Activated CD4-positive, CD25-positive, alpha-beta regulatory T cell treated with anti-CD3 and anti-CD28 coated beads, Interleukin-2, amount 50 U/mL, for 72 hours (primary cell): ENCODE results near the gene MCC.

ENCODE experiments used
- DNase-seq: peaks from one replicate; pipeline ENCODE4 v3.0.0; 2021

The MCC gene

DNA sequence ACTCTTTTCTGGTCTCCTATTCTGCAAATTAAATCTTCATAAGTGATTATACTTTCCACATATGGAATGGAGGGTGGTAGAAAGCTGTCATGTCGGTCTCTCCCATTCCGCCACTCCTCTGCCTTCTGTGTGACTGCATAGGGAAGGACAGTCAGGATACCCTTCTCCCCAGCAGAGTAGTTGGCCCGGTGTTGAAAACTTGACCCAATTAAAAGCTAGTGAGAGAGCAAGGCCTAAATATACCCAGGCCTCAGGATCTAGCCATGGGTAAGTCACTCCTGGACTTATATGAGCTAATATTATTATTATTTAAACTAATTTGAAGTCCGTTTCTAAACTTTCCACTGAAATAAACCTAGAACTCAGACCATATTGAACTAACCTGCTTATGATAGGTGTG lies 248.2 kb downstream of the MCC start:
- DNase-seq: no peak

GRCh38 chr5:113237893-113238292 lies 250.4 kb downstream of the MCC start:
- no peak for DNase-seq

DNA sequence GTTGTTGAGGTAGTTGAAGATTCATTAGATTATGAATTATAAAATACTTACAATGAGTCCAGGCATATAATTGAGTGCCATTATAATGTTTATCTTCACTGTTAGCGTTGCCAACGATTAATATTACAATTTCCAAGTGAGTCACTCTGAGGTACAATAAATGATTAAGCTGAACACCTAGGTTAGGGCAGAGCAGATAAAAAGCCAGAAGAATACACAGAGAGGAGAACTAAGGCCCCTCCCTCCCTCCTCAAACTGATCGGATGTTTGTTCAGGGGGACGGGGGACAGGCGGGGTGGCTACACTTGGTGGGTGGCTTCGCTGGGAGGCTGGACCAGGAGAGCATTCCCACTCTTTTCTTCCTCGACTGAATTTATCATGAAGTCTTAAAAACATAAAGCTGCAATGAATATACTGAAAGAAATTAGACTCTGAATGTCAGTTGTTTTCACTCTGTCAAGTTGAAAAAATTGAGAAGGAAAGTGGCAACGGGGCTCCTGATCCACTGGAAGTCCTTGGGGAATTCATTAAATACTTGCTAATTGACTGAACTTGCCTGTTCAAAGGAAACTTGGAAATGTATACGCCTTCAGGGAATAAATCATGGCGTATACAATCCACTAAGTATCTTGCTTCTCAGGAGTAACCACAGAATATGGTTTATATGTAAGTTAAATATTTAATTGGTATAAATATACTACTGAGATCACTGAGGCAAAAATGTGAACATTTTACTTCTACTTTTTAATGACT lies 251.5 kb downstream of the MCC start:
- DNase-seq: no peak

- no peak for DNase-seq
Measured at GRCh38 chr5:113235884-113236283, 252.4 kb downstream of the MCC start.

DNA sequence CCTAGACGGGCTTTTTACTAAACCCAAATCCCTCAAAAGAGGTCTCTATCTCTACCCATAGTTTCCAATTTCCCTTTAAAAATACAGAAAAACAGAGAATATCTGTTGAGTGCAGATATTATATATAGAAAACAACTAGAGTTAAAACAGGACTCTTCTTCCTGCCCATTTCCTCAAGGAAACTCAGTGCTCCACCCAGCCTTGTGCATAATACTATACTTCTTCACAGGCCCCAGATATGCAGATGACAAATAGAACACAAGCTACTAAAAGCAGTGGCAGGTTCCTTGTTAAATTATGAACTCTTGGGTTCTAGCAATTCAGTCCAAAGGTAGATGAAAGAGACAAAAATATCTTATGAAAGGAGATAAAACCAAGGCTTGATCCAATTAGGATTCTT lies 253.7 kb downstream of the MCC start:
- no peak for DNase-seq

GRCh38 chr5:113233606-113234005 lies 254.6 kb downstream of the MCC start:
- DNase-seq: no peak

DNA sequence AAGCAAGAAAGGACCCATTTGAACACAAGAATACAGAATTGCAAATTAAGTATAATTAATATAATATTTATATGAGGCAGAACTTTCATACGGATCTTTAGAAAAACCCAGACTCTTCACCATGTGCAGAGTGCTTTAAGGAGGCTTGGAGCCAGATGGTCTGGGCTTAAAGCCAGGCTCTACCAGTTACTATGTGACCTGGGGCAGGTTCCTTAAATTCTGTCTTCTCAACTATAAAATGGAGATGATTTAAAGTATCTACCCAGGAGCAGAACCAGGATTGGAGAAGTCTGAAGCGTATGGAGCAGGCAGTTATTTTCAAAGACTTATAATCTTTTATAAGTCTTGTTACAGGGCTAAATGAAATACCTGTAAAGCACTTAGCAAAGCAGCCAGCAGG lies 255.6 kb downstream of the MCC start:
- DNase-seq: no peak

- no peak for DNase-seq
Measured at GRCh38 chr5:113232221-113232620, 256.0 kb downstream of the MCC start.

DNA sequence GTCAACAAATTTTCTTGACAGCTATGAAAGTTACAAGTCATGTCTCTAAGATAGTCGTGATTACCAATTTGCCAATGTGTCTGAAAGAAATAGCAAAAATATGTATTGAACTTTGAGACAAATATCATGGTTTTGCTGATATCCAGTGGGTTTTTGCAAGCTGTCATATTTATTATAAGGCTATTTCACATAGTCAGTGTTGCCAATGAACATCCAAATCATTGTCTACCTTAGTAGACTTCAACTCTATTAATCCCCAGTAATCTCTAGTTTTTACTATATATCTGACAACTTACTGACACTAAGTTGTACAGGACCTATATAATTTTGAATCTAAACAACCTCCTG lies 256.6 kb downstream of the MCC start:
- no peak for DNase-seq

DNA sequence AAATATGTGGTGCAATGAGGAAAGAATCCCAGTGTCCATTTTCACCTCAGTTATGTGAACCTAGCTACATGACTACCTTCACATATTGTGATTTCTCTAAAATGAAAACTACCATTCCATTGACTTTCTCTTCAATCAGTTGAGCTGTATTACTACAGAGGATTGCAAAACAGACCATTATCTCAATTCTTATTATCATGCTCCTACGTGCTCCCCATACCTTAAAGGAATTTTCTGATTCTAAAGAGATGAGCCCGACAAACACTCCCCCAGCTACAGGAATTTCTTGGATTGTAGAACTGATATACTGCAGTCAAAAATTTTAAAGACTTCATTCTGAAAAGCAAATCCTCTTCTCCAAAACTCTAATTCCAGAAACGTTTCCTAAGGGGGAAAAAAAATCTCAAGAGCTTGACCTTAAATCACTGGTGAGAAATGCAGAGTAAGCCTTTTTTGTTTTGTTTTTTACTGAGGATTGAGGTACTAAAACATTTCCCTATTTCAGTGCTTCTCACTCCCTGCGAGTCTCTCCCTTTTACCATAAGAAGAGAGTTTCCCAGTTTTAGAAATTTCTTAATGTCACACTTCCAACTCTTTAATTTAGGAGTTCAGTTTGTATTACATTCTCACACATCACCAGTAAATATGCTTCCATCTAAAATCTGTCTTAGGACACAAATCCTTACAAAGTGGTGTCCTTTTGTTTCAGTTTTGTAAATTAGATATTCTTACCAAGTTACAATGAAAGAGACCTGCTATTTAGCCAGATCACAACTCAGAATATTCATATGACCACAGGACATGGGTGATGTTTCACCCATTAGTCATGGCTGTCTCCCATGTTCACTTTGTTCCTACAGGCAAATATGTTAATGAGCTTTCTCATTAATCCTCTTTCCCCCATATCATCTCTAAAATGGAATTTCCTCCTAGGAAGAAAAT lies 257.3 kb downstream of the MCC start:
- DNase-seq: no peak

DNA sequence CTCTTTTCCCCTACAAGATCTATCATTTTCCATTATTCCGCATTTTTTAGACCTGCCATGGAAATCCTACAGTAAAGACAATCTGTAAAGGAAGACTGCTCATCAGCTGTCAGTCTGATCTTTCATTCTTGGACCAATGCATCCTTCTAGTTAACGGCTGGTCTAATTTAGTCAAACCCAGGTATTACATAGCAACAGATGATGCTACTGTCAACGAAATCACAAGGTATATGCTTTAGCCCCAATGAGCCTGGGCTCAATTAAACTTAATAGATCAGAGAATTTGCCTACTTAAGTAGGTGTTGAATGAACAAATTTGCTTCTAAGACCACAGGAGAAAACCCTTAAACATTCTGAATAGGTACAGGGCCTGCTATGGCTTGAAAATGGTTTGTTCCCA lies 260.5 kb downstream of the MCC start:
- DNase-seq: no peak

- DNase-seq: no peak
Measured at GRCh38 chr5:113226116-113226736, 262.0 kb downstream of the MCC start.

GRCh38 chr5:113225259-113225658 lies 263.0 kb downstream of the MCC start:
- no peak for DNase-seq

DNA sequence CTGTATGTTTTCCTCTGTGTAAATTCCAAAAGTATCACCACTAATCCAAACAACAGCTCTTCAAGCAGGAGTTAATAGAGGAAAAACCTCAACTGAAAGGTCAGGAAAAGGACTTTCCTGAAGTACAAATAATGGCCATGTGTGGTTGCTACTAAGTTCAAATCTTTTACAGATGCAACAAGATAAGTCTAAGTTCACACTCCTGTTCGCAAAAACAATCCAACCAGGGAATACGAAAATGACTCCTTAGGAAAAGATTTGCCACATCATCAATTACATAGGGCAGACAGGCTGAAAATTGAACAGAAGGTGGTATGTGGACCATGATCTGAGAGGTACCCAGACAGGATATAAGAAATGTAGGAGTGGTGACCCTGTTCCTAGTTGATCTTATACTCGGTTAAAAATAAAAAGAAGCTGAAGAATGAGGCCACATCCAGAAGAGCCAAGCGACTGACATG lies 263.6 kb downstream of the MCC start:
- no peak for DNase-seq

DNA sequence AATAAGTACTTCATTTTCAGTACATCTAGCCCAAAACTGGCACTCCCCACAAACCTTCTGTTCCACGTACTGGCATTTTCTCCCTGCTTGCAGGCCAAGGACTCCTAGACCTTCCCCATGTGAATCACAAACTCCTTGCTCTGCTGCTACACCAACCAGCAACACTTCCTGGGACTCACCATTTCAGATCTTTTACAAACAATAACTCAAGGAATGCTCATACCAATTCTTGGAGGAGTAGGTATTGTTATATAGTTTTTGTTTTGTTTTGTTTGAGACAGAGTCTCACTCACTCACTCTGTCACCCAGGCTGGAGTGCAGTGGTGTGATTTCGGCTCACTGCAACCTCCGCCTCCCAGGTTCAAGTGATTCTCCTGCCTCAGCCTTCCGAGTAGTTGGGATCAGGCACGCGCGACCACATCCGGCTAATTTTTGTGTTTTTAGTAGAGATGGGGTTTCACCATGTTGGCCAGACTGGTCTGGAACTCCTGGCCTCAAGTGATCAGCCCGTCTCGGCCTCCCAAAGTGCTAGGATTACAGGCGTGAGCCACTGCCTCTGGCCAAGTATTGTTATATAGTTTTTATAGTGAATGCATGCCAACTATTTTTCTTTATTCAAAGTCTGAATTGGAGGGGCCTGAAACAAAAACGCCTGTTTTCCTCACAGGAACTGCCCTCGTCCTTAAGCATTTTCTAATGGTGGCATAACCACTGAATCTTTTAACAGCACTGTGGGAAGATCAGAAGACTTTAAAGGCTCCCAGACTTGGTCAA lies 264.2 kb downstream of the MCC start:
- DNase-seq: no peak

DNA sequence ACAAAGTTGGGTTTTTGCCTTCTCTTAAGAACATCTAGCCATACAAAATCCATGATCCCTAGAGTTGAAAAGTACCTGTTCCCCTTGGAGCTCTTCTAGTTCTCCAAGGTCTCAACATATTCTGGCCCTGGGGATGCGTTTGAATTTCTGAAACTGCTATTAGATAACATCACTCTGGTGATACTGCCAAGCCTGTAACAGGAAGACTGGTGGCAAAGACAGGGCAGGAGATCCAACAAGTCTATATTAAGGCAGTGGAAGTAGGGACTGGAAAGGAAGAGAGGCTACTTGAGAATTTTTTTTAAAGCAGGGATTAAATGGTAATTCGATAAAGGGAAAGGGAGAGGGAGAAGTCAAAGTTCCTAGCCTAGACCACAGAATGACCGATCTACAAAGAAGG lies 264.9 kb downstream of the MCC start:
- DNase-seq: no peak

- DNase-seq: no peak
Measured at GRCh38 chr5:113221294-113222176, 266.7 kb downstream of the MCC start.

DNA sequence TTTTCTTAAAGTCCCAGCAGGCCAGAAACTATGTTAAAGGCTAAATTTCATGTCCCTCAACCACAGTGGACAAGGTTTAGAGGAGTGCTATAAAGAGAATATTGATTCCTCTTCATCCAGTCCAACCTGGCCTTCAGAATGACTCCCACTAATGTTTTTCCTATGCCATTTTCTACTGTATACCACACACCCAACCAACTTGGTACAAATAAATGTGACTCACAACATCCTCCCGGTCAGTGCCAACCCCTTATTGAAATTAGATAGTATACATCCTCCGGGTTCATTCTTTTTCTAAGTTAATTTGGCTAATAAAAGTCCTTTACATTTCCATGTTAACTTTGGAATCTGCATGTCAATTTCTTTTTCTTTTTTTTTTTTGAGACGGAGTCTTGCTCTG lies 268.6 kb downstream of the MCC start:
- no peak for DNase-seq

DNA sequence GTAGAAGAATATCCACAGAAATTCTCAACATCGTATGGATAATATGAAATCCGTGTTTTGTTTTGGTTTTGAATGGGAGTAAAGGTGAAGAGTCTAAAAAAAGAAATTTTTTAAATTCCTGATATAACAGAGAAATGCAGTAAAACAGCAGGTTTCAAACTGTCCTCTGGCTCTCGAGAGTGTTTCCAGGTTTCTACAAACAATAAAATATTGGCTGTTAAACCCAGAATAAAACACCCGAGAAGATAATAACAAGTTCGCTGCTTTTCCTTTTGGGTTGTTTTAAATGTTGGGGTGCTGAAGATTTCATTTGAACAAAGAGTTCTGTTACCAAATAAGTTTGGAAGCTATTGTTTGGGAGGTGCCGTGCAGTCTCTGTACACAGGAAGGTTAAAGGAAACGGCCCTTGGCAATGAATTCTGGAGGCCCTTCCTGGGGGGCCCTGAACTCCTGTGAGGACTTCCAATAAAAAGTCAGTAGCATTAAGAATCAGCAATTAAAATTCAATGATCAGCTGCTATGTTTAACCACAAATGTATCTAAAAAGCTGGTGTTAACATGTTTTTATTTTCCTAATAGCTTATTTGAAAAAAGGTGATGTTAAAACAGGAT lies 269.2 kb downstream of the MCC start:
- no peak for DNase-seq

GRCh38 chr5:113218200-113218599 lies 270.1 kb downstream of the MCC start:
- DNase-seq: no peak

DNA sequence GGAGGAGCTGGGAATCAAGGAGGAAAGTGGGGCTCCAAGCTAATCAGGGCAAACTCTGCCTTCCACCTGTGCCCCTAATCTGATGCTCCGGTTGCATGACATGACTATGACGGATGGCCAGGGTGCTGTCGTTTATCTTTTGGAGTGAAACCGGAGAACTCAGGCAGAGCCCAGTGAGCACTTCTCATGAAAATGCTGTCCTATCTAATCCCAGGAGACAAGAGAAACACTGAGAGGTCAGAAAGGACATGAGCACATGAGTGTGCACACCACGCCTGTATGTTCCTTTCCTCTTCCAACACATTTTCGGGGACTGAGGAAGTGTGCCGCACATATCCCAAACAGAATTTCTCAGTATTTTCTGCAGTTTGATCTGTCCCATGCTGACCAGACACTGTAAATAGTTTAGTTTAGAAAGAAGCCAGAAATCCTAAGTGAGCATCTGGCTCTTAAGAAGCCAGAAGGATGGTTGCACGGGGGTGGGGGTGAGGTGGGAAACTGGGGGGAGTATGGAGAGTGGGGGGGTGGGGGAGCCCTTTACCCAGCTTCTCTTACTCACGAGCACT lies 270.6 kb downstream of the MCC start:
- no peak for DNase-seq
